ENCODE data around the gene LDLRAD4. TPM values are rescaled to one million over a fixed set of nuclear protein-coding genes. Genes with fewer than 3 reads are reported as not detected.

LDLRAD4 gene
- total RNA-seq, 3 donors from 2014 or later, result 17.5 to 20.4 (median 18.3) TPM

DNA sequence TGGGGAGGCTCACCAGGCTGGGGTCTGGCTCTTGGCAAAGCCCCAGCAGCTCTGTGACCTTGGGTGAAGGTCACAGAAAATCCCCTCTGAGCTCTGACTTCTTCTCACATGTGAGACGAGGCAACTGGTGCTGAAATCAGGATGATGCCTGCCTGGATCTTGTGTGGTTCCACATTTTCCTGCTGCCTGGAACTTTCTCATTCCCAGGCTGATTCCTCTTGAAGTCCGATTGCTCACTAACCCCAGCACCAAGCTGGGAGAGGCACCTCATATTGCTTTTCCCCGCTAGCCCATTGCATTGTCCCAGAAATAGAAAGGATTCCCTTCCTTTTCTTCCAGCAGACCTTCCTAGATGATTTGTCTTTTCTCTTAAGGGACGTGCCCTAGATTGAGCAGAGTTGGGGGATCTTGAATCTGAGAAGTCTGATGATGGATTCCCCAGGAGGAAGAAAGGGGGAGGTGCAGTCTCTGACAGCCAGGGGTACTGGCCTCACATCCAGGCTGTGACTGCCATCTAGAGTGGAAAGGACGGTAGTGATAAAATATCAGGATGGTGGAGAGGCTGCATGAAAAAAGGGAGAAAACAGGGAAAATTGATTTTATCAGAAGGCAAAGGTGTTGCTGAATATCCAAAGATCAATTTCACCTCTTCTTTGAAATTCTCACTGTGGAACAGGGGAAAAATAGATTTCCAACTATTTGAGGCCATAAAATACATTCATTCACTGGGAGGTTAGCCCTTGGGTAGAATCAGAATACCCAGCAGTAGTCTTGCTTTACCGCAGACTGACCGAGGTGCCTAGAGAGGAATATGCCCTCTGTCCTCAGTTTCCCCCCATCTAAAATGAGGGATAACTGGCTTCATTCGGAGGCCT, 411.5 kb downstream of the LDLRAD4 start:
- Mint-ChIP-seq H3K4me1 (ENCODE audit: low read depth) (peaks cover 6% of the 10 kb centered on the region), H3K27me3 (ENCODE audit: low read depth) (no peaks in the 10 kb centered on the region), H3K36me3 (ENCODE audit: insufficient read depth) (peaks cover 8% of the 10 kb centered on the region), H3K4me3 (no peak overlapping the region), H3K9me3 (no peaks in the 10 kb centered on the region)
- ATAC-seq, result peak; percentile 92 to 95
- DNase-seq, result peak; percentile 41

DNA sequence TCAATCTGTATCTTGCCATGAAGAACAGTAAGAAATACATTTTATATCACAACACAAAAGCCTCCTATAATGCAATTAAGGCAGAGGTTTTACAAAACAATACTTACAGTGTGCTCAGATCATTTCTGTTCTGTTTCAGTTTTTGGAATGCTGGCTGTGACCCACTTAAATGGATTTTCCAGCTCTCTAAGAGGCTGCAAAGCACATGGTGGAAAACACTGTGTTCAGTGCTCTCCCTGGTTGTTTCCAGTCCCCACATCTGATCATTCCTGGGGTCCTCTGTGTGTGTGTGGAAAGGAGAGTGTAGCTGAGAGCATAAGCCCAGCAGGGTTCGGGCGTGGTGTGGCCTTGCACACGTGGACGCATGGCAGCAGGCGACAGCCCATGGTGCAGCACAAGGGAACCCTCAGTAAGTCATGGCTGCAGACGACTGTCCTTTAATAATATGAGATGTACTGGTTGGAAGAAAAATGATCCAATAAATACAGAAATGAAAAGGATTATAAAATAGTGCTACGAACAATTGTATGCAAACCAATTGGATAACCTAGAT, 412.2 kb downstream of the LDLRAD4 start:
- Mint-ChIP-seq H3K27me3 (ENCODE audit: low read depth) (no peaks in the 10 kb centered on the region), H3K9me3 (no peaks in the 10 kb centered on the region), H3K4me3 (no peak overlapping the region), H3K36me3 (ENCODE audit: insufficient read depth) (peaks cover 7% of the 10 kb centered on the region), H3K4me1 (ENCODE audit: low read depth) (peaks cover 5% of the 10 kb centered on the region)
- DNase-seq, result no peak
- no peak for ATAC-seq

- Mint-ChIP-seq H3K27me3 (ENCODE audit: low read depth) (no peaks in the 10 kb centered on the region), H3K4me1 (ENCODE audit: low read depth) (peaks cover 5% of the 10 kb centered on the region), H3K36me3 (ENCODE audit: insufficient read depth) (peaks cover 3% of the 10 kb centered on the region), H3K4me3 (no peak overlapping the region), H3K9me3 (no peaks in the 10 kb centered on the region)
- ATAC-seq (no peak), DNase-seq (no peak)
Observed at GRCh38 chr18:13633700-13634099, 415.1 kb downstream of the LDLRAD4 start.

DNA sequence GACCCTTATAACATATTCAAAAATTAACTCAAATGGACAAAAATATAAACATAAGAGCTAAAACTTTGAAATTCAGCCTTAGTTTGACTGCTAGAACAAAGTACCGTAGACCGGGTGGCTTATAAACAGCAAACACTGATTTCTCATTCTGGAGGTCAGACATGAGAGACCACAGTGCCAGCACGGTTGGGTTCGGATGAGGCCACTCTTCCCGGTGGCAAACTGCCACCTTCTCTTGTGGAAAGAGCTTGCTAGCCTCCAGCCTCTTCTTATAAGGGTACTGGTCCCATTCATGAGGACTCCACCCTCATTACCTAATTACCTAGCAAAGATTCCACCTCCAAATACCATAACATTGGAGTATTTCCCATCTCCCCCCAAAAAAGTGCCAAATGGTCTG, 416.5 kb downstream of the LDLRAD4 start:
- Mint-ChIP-seq H3K27me3 (ENCODE audit: low read depth) (no peaks in the 10 kb centered on the region), H3K4me1 (ENCODE audit: low read depth) (peaks cover 2% of the 10 kb centered on the region), H3K4me3 (no peak overlapping the region), H3K9me3 (no peaks in the 10 kb centered on the region), H3K36me3 (ENCODE audit: insufficient read depth) (peaks cover 2% of the 10 kb centered on the region)
- ATAC-seq (no peak), DNase-seq (no peak)

GRCh38 chr18:13638719-13639595, 420.4 kb downstream of the LDLRAD4 start:
- DNase-seq (no peak), ATAC-seq (no peak)
- H3K27me3 Mint-ChIP-seq (ENCODE audit: low read depth), result no peaks in the 10 kb centered on the region
- peaks cover 6% of the 10 kb centered on the region for H3K36me3 Mint-ChIP-seq (ENCODE audit: insufficient read depth)
- no peak overlapping the region for H3K4me3 Mint-ChIP-seq
- no peaks in the 10 kb centered on the region for H3K9me3 Mint-ChIP-seq
- H3K4me1 Mint-ChIP-seq (ENCODE audit: low read depth), result no peaks in the 10 kb centered on the region

- Mint-ChIP-seq H3K4me1 (ENCODE audit: low read depth) (no peaks in the 10 kb centered on the region), H3K27me3 (ENCODE audit: low read depth) (no peaks in the 10 kb centered on the region), H3K4me3 (no peak overlapping the region), H3K9me3 (no peaks in the 10 kb centered on the region), H3K36me3 (ENCODE audit: insufficient read depth) (peaks cover 13% of the 10 kb centered on the region)
- no peak for DNase-seq
- ATAC-seq, result no peak
Observed at GRCh38 chr18:13640266-13640860, 421.8 kb downstream of the LDLRAD4 start.

DNA sequence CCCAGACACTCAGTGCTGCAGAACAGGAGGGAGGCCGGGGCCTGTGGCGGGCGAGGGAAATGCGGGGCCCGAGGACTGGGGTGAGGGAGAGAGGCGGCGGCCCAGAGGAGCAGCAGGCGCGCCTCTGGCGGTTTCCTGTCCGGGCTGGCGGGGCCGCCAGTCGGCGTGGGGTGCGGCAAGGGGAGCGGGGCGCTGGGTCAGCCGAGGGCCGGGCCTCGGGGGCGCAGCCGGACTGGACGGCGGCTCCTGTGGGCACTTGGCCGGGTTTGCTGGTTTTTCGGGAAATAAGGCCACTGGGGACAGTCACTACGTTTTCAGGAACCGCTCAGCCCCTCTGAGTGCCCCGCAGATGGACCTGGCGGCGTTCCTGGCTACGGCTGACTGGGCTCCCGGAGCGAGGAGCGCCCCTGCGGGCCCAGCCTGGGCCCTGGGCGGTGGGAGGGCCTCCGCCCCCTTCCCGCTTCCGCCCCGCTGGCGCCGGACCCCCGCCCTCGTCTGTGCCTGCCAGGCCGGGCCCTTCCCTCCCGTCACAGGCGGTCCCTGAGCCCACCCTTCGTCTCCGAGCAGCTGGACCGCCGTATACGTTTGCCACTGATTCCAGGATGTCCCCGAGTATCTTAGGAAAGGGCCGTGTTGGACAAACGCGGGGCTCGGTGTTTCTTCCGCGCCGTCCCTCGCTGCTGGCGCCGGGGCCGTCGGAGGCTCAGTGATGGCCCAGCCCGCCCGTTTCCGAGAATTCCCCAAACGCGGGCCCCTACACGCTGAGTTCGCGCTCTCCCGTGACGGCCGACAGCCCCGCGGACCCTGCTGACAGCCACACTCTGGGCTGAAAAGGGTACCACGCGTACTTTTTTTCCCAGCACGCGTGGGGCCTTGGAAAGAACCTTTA, 423.2 kb downstream of the LDLRAD4 start:
- H3K4me1 Mint-ChIP-seq (ENCODE audit: low read depth), result no peaks in the 10 kb centered on the region
- DNase-seq (no peak), ATAC-seq (no peak)
- no peak overlapping the region for H3K4me3 Mint-ChIP-seq
- H3K36me3 Mint-ChIP-seq (ENCODE audit: insufficient read depth), result peaks cover 17% of the 10 kb centered on the region
- no peaks in the 10 kb centered on the region for H3K9me3 Mint-ChIP-seq
- no peaks in the 10 kb centered on the region for H3K27me3 Mint-ChIP-seq (ENCODE audit: low read depth)

DNA sequence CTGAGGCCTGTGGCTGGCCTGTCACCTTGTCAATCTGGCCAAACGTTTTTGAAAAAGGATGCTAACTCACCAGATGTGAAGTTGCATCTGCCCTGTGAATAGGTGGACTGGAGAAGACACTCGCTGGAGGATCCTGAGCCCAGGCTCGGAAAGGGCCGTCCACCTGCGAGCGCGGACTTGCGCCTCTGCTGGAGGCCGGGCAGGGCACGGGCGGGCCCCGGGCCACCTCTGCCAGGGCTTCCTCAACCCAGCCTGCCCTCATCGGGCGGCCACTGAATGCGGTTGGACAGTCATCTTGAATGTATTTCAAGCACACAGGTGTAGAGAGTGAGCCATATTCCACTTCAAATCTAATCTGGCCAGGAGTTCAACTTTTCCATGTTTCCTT, 423.9 kb downstream of the LDLRAD4 start:
- H3K27me3 Mint-ChIP-seq (ENCODE audit: low read depth), result no peaks in the 10 kb centered on the region
- no peaks in the 10 kb centered on the region for H3K9me3 Mint-ChIP-seq
- H3K4me1 Mint-ChIP-seq (ENCODE audit: low read depth), result no peaks in the 10 kb centered on the region
- no peak overlapping the region for H3K4me3 Mint-ChIP-seq
- DNase-seq (no peak), ATAC-seq (no peak)
- H3K36me3 Mint-ChIP-seq (ENCODE audit: insufficient read depth), result peaks cover 18% of the 10 kb centered on the region

DNA sequence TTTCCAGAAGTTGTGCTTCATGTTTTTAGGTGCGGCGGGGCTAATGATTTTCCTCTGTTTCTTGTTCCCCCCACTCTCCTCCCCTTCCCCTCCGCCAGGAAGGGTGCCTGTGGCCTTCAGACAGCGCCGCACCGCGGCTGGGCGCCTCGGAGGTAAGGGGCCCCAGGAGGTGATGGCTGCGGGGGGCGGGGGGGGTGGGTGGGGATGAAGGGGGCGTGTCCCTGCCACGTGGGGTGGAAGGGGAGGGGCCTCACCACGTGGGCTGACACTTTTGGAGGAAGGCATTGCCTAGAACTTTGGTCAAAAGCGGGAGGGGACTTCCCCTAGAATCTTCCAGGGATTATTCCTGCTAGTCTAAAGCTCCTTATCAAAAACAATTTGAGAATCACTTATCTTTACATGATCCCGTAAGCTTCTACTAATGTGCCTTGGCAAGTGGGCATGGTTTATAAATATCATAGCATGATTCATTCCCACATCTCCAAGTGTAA, 424.7 kb downstream of the LDLRAD4 start:
- DNase-seq (no peak), ATAC-seq (no peak)
- Mint-ChIP-seq H3K9me3 (no peaks in the 10 kb centered on the region), H3K36me3 (ENCODE audit: insufficient read depth) (peaks cover 21% of the 10 kb centered on the region), H3K4me3 (no peak overlapping the region), H3K27me3 (ENCODE audit: low read depth) (no peaks in the 10 kb centered on the region), H3K4me1 (ENCODE audit: low read depth) (no peaks in the 10 kb centered on the region)

DNA sequence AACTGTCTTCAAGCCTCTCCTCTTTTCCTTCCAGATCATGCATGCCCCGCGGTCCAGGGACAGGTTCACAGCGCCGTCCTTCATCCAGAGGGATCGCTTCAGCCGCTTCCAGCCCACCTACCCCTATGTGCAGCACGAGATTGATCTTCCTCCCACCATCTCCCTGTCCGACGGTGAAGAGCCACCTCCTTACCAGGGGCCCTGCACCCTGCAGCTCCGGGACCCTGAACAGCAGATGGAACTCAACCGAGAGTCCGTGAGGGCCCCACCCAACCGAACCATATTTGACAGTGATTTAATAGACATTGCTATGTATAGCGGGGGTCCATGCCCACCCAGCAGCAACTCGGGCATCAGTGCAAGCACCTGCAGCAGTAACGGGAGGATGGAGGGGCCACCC, 426.5 kb downstream of the LDLRAD4 start:
- H3K9me3 Mint-ChIP-seq, result no peaks in the 10 kb centered on the region
- no peak for ATAC-seq
- DNase-seq, result no peak
- H3K36me3 Mint-ChIP-seq (ENCODE audit: insufficient read depth), result peaks cover 21% of the 10 kb centered on the region
- no peaks in the 10 kb centered on the region for H3K4me1 Mint-ChIP-seq (ENCODE audit: low read depth)
- H3K4me3 Mint-ChIP-seq, result no peak overlapping the region
- no peaks in the 10 kb centered on the region for H3K27me3 Mint-ChIP-seq (ENCODE audit: low read depth)

- Mint-ChIP-seq H3K4me1 (ENCODE audit: low read depth) (no peaks in the 10 kb centered on the region), H3K27me3 (ENCODE audit: low read depth) (no peaks in the 10 kb centered on the region), H3K4me3 (no peak overlapping the region), H3K36me3 (ENCODE audit: insufficient read depth) (peaks cover 14% of the 10 kb centered on the region), H3K9me3 (no peaks in the 10 kb centered on the region)
- DNase-seq (no peak), ATAC-seq (no peak)
Observed at GRCh38 chr18:13646633-13647032, 428.1 kb downstream of the LDLRAD4 start.

- Mint-ChIP-seq H3K9me3 (no peaks in the 10 kb centered on the region), H3K4me1 (ENCODE audit: low read depth) (no peaks in the 10 kb centered on the region), H3K27me3 (ENCODE audit: low read depth) (no peaks in the 10 kb centered on the region), H3K4me3 (no peak overlapping the region), H3K36me3 (ENCODE audit: insufficient read depth) (peaks cover 14% of the 10 kb centered on the region)
- no peak for DNase-seq
- no peak for ATAC-seq
Observed at GRCh38 chr18:13647761-13648160, 429.2 kb downstream of the LDLRAD4 start.
